SW480 (cell line): ENCODE data around the gene FOXI1.

ENCODE experiments used
- DNase-seq: peaks from one replicate; pipeline ENCODE4 v3.0.0-alpha.2; 2016; ENCODE audit warnings: low spot score

Gene FOXI1

DNA sequence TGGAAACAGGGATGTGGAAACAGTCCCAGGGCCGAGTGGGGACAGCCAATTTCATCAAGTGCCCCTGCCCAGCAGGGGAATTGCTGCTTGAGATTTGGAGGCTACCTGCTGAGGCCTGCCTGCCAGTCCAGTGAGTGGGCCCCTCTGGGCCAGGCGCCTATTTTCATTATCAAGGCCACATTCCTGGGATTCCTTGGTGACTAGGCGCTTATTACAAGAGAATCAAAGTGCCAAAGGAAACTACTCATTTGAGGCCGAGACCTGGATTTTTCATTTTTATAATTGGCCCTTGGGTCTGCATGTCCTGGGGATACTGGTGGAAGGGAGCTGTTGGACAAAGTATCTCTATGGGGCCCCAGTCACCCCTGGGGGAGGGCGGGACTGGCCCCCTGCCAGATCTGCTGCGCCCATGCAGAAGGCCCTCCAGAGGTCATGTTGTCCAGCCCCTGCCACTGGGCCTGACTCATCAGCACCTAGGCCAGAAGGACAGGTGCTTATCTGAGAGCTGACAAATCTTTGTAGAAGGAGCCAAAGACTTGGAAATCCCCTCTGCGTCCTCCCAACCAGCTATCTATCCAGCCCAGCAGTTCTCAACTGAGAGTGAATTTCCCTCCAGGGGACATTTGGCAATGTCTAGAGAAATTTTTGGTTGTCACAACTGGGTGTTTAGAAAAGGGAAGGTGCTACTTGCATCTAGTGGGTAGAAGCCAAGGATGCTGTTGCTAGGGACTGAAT, 45.6 kb downstream of the FOXI1 start:
- DNase-seq = peak; percentile 63

DNA sequence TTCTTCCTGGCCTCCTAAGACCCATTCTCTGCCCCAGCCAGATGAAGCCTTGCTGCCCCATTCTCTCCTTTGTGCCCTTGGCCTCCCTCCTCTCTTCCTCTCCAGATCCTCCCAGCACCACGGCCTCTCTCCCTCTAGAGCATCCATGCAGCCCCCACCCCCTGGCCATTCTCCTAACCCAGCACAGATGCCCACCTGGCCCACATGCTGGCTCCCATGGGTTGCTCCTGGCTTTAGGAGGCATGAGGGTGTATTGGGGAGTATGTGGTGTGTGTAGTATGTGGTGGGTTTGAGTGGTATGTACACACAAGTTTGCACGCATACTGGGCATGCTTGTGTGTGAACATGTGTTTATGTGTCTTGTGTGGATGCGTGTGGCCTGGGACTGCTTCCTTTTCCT, 47.1 kb downstream of the FOXI1 start:
- DNase-seq = no peak

DNA sequence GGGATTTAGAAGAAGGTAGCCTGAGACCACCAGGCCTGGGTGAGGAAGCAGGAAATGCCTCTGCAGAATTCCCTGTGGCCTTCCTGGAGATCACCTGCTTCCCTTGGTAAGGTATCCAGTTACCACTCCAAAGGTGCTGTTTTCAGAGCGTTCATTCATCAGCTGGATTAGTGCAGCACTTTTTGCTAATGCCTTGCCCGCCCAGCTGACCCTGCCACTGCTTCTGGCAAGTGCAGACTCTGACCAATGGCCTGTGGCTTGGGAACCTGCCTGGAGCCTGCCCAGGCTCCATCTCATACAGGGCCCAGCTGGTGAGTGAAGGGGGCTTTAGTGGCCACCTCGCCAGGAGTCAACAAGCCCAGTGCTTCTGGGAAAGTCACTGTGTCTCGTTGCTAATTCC, 48.6 kb downstream of the FOXI1 start:
- no peak for DNase-seq

DNA sequence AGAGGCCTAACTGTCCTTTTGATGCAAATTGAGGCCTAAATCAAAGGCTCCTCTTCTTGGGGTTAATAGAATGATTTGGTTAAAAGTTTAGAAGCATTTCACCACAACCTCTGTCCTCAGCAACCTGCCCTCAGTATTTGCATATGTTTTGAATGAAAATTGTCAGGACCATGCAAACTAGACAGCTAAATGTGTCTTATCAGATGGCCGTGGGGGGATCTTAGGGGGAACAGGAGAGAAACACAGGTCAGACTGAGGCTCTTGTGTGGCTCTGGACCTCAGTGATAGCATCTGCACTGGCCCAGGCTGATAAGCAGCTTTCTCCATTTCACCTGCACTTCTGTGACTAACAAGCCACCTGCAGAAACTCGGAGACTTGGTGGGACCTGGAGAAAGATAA, 49.0 kb downstream of the FOXI1 start:
- no peak for DNase-seq

DNA sequence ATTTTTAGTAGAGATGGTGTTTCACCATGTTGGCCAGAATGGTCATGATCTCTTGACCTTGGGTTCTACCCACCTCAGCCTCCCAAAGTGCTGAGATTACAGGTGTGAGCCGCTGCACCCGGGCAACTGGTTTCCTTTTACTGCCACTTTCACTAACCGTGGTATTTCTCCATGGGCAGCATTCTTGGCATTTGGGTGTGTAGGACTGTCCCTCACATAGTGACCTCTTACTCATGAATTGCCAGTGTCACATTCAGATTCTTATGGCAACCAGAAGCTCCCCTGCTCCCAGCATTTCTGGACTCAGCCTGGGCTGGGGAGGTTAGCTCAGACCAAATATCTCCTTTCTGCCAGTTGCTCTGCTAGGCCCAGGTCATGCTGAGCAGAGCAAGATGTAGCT, 50.1 kb downstream of the FOXI1 start:
- no peak for DNase-seq

DNA sequence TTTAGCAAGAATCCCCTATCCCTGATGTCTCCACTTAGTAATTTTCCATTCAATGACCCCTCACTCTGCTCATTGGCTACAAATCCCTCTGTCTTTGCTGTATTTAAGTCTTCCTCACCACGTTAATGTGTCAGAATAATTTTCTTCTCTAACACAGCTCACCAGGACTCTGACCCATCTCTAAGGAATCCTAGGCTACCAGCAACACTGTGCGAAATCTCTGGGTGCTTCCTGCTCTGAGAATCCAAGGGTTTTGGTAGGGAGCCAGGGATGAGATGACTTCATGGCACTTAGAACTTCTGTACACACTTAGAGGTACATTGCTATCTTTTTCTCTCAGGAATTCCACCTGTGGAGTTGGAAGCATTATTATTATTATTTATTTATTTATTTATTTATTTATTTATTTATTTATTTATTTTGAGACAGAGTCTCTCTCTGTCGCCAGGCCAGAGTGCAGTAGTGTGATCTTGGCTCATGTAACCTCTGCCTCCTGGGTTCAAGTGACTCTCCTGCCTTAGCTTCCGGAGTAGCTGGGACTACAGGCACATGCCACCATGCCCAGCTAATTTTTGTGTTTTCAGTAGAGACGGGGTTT, 53.5 kb downstream of the FOXI1 start:
- no peak for DNase-seq
